Measurements from ENCODE around the gene USH2A. TPM values are rescaled to one million over a fixed set of nuclear protein-coding genes. Genes with fewer than 3 reads are reported as not detected.

Gene USH2A
- total RNA-seq, 4 donors from 2014 or later, result 0.14 TPM; not detected in 3

GRCh38 chr1:216379441-216379840 lies 43.8 kb downstream of the USH2A start:
- no peaks in the 10 kb centered on the region for H3K27me3 ChIP-seq
- intact Hi-C loops (cut with DNase I; ENCODE audit: low total_unique reads), result no loop called here
- H3K4me3 ChIP-seq, result no peak overlapping the region
- no peaks in the 10 kb centered on the region for H3K4me1 ChIP-seq
- TF ChIP-seq, protein P1, sequence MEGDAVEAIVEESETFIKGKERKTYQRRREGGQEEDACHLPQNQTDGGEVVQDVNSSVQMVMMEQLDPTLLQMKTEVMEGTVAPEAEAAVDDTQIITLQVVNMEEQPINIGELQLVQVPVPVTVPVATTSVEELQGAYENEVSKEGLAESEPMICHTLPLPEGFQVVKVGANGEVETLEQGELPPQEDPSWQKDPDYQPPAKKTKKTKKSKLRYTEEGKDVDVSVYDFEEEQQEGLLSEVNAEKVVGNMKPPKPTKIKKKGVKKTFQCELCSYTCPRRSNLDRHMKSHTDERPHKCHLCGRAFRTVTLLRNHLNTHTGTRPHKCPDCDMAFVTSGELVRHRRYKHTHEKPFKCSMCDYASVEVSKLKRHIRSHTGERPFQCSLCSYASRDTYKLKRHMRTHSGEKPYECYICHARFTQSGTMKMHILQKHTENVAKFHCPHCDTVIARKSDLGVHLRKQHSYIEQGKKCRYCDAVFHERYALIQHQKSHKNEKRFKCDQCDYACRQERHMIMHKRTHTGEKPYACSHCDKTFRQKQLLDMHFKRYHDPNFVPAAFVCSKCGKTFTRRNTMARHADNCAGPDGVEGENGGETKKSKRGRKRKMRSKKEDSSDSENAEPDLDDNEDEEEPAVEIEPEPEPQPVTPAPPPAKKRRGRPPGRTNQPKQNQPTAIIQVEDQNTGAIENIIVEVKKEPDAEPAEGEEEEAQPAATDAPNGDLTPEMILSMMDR (IDR thresholded peaks at IDR 0.05), result no peak
- TF ChIP-seq POLR2A (IDR thresholded peaks at IDR 0.05), result no peak
- DNase-seq, result no peak
- no peaks in the 10 kb centered on the region for H3K9me3 ChIP-seq
- no peaks in the 10 kb centered on the region for H3K36me3 ChIP-seq
- H3K27ac ChIP-seq, result no peak overlapping the region

GRCh38 chr1:216368249-216368648 lies 55.0 kb downstream of the USH2A start:
- Histone ChIP-seq H3K36me3 (no peaks in the 10 kb centered on the region), H3K27me3 (no peaks in the 10 kb centered on the region), H3K4me3 (no peak overlapping the region), H3K27ac (no peak overlapping the region), H3K9me3 (no peaks in the 10 kb centered on the region), H3K4me1 (no peaks in the 10 kb centered on the region)
- intact Hi-C loops (cut with DNase I; ENCODE audit: low total_unique reads), result no loop called here
- TF ChIP-seq, protein P1 (IDR thresholded peaks at IDR 0.05), result no peak
- no peak for TF ChIP-seq POLR2A (IDR thresholded peaks at IDR 0.05)
- no peak for DNase-seq

GRCh38 chr1:216366979-216367378 lies 56.3 kb downstream of the USH2A start:
- no peak for DNase-seq
- H3K4me1 ChIP-seq, result no peaks in the 10 kb centered on the region
- H3K4me3 ChIP-seq, result no peak overlapping the region
- no peak for TF ChIP-seq POLR2A (IDR thresholded peaks at IDR 0.05)
- TF ChIP-seq, protein P1 (IDR thresholded peaks at IDR 0.05), result no peak
- no peaks in the 10 kb centered on the region for H3K36me3 ChIP-seq
- intact Hi-C loops (cut with DNase I; ENCODE audit: low total_unique reads), result no loop called here
- no peaks in the 10 kb centered on the region for H3K27me3 ChIP-seq
- no peak overlapping the region for H3K27ac ChIP-seq
- H3K9me3 ChIP-seq, result no peaks in the 10 kb centered on the region

DNA sequence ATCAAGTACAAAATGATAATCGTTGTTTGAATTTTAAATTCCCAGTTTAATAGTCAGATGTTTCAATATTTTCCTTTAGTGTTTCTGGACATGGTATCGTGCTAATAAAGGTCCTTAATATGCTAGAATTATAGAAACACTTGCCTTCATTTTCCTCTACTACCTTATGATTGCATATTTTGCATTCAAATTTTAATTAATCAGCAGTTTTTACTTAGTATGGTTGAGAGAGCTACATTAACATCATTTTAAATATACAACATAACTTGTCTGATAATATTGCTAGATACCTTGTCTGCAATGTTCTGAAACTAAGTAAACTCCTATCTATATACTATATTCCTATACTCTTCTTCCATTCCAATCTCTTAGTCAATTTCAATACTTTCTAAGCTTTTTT lies 66.3 kb downstream of the USH2A start:
- H3K9me3 ChIP-seq, result no peaks in the 10 kb centered on the region
- intact Hi-C loops (cut with DNase I; ENCODE audit: low total_unique reads), result no loop called here
- H3K36me3 ChIP-seq, result peaks cover 0 to 3% of the 10 kb centered on the region in 2 donors
- no peak for DNase-seq
- no peaks in the 10 kb centered on the region for H3K4me1 ChIP-seq
- TF ChIP-seq, protein P1 (IDR thresholded peaks at IDR 0.05), result no peak
- TF ChIP-seq POLR2A (IDR thresholded peaks at IDR 0.05), result no peak
- no peak overlapping the region for H3K27ac ChIP-seq
- H3K27me3 ChIP-seq, result no peaks in the 10 kb centered on the region
- H3K4me3 ChIP-seq, result no peak overlapping the region

DNA sequence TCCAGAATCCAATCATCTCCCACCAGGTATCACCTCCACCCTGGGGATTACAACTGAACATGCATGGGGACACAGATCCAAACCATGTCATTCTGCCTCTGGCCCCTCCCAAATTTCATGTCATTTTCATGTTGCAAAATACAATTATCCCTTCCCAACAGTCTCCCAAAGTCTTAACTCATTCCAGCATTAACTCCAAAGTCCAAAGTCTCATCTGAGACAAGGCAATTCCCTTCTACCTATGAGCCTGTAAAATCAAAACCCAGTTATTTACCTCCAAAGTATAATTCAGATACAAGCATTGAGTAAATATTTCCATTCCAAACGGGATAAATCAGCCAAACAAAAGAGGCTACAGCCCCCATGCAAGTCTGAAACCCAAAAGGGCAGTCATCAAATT lies 73.1 kb downstream of the USH2A start:
- intact Hi-C loops (cut with DNase I; ENCODE audit: low total_unique reads), result no loop called here
- H3K27me3 ChIP-seq, result no peaks in the 10 kb centered on the region
- no peaks in the 10 kb centered on the region for H3K4me1 ChIP-seq
- H3K36me3 ChIP-seq, result no peaks in the 10 kb centered on the region
- no peak for DNase-seq
- TF ChIP-seq POLR2A (IDR thresholded peaks at IDR 0.05), result no peak
- TF ChIP-seq, protein P1 (IDR thresholded peaks at IDR 0.05), result no peak
- H3K27ac ChIP-seq, result no peak overlapping the region
- no peak overlapping the region for H3K4me3 ChIP-seq
- no peaks in the 10 kb centered on the region for H3K9me3 ChIP-seq
